Eye (tissue), 1 donor: ENCODE results near the gene BMI1.

Experiments used
- DNase-seq: peaks from one replicate; pipeline ENCODE4 v3.0.0-alpha.2; 2015

BMI1 gene

DNA sequence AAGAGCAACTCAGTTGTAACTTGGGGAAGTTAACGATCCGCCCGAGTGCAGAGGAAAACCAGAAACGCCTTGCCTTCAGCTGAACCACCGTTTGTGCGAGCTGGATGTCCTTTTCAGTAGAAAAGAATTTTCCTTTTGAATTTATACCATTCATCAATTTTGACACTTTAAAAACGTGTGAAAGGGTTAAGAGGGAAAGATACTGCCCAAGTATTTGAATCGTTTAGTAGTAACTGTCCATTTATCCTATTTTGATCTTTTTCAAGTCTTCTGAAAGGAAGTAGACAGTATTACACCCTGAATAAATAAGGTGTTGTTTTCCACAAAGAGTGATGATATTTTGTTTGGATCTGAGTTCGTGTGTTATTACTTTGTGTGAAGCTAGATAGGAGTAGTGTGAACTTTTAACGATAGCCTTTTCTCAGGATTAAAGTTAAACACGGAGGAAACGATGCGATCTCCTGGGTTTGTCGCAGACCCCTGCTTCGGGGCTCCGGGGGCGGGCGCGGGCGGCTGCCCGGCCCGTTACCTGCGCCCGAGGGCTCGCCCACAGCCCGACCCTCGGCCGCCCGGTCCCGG, 830 bp upstream of the BMI1 start:
- DNase-seq, result peak; percentile 78

DNA sequence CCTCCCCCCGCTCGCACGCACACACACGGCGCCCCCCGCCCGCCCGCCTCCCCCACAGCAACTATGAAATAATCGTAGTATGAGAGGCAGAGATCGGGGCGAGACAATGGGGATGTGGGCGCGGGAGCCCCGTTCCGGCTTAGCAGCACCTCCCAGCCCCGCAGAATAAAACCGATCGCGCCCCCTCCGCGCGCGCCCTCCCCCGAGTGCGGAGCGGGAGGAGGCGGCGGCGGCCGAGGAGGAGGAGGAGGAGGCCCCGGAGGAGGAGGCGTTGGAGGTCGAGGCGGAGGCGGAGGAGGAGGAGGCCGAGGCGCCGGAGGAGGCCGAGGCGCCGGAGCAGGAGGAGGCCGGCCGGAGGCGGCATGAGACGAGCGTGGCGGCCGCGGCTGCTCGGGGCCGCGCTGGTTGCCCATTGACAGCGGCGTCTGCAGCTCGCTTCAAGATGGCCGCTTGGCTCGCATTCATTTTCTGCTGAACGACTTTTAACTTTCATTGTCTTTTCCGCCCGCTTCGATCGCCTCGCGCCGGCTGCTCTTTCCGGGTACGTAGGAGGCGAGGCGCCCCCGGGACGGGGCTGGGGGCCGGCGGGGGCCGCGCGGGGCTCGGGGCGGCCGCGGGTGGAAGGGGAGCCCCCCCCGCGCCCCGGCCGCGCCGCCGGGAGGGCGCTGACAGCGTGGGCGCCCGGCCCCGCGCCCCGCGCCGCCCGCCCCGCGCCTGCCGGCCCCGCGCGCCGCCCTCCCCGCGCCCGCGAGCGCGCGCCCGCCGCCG, 441 bp downstream of the BMI1 start:
- peak; percentile 92 for DNase-seq

DNA sequence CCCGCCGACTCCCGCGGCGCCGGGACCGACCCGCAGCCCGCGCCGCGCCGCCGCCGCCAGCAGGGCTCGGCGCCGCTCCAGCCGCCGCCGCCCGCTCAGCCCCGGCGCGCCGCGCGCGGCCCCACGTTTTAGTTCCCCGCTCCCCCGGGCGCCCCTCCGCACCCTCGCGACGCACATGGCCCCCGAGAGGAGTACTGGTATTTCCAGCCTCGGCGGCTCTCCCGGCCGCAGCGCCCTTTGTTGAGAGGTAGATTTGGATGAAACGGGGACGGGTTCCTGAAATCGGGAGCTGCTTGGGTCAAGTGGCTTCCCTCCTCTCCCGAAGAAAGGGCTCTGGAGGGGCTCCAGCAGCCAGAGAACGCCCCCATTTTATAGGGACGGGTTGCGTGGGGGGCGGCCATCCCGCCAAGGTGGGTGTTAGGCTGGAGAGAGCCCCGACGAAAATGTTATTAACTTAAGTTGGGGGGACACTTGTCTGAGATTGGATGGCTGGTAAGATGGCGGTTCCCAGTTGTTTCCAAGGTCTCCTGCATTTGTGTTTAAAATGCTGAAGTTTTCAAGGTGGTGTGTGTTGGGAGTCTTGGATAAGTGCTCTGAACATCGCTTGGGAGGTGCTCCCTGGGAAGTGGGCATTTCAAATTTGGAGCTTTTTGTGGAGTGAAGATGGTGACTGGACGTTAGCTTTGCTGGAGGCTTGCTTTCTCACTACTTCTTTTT, 1.2 kb downstream of the BMI1 start:
- DNase-seq, result peak; percentile 78

DNA sequence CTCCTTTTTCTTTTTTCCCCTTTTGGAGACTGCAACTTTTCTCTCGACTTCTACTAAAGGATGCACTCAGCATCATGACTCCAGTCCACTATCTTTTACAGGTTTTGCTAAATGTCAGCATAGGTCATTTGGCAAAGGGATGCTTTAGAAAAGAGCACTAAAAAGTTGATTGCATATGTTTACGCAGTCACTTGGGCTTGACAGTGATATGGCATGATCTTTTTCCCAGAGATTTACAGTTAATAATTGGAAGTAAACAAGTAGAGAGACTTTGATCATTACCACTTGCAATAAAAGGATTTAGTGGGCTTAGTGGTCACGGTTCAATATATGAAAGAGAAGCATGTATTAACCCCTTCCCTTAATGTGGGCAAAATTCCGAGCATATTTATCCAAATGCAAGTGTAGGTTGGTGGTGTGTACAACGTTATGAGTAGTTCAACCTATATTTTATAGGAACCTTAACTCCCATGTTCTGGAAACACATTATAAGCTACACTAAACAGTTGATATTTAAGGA, 1.8 kb downstream of the BMI1 start:
- DNase-seq, result no peak

DNA sequence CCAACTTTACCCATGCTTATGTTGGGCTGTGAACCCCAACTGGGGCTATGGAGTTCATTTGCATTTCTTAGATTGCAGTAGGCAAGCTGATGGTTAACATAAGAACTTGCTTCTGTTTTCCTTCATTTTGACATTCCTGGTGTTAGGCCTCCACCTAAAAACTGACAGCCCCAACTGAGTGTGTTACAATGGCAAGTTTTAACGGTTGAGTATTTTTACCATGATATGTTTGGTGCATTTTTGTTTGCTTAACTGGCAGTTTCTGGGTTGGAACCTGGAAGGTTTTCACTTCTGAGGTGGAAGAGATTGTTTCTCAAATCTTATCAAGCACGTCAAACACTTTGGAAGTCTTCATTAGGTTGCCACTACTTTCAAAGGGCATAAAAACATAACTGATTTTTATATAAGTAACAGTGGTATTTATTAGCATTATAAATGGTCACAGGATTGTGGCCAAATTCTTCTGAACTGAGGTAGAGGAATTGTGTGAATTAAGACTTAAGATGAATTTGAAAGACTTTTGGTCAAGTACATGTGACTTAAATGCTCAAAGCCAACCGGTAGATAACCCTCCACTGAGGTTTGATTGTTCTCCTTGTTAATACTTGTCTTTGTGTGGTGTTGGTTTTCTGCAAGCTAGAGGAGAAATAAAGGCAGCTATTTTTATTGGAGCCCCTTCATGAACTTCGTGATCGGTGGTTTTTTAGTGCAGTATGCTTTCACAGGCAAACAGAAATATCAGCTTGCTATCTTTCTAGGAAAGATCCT, 2.8 kb downstream of the BMI1 start:
- DNase-seq, result peak; percentile 26

DNA sequence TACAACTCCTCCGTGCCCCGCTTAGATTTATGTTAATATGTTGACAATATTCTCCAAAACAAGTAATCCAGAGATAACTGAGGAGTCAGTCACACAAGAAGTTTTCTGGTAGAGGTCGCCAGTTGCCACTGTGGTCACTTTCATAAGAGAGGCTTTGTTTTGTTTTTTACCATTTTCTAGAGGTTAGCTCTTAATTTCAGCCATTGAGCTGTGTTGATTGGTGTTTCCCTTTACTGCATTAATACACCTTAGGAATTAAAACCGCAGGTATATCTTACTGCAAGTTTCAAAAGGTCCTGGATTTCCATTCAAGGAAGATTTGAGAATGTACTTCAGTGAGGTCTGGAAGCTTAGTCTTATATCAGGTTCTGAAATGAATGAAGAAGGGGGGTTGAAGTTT, 3.5 kb downstream of the BMI1 start:
- peak; percentile 42 for DNase-seq

DNA sequence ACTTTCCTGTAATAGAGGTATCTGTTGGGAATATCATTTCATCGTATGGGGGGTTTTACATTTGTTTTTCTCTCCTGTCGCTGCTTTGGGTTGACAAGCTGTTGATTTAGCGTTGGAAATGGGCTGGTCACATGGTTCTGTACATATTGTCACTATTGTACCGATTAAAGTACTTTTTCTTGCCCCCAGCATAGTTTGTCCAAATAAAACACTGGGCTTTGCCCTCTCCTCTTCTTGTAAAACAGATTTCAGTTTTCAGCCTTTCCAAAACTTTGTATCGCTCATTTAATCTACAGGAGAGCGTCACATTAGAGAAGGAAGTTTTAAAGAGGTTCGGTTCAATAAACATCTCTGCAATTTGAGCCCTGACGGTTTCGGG, 4.0 kb downstream of the BMI1 start:
- no peak for DNase-seq

DNA sequence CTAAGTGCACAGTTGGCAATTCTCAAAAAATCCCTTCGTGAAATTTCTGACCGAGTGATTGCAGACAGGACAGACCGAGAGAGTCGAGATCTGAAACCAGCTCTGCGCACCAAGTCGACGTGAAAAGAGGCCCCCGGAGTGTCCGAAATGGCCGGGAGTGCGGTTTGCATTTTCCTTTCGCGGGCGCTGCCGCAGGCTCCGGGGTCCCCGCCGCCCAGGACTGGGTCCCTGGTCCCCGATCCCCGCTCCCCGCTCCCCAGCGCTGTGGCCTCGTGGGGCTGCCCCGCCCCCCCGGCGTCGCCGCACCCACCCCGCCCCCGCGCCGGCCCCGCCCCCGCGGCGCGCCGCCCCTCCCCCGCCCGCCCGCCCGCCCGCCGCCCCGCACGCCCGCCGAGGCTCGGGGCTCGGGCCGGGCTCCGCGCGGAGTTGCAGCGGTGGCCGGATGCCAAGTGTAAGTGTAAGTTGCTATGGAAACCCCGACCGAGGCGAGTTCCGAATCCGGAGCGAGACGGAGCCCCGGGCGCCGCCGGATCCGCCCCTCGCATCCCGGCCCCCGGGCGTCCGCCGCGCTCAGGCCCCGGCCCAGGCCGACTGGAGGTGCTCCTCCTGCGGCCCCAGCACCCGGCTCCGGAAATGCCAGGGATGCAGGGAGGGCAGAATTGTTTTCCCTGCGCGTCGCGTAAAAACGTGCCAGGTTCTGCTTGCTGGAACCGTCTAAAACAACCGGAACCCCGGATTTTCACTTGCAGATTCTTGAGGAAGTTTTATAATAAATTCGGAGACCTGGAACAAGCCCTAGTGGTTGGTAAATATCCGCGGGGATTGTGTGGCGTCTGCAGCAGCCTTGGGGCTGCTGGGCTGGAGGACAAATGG, 4.6 kb downstream of the BMI1 start:
- peak; percentile 87 for DNase-seq

DNA sequence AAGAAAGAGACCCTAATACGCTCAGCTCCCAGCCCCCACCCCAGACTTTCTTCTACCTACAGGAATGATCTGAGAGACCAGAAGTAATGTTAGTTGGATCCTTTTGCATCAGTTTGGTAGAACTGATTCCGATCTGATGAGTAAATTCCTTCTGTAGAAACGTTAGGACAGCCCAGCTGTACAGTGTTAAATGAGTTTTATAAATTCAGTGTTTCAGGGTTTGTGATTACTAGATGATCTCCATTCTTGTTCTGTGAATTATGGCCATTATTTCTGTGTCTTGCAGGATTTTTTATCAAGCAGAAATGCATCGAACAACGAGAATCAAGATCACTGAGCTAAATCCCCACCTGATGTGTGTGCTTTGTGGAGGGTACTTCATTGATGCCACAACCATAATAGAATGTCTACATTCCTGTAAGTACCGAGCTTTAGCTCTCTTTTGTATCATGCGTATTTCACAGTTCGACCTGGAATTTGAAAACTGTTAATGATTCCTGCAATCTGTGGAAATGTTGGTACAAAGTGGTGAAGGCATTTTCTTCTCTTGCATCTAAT, 5.3 kb downstream of the BMI1 start:
- DNase-seq, result no peak

DNA sequence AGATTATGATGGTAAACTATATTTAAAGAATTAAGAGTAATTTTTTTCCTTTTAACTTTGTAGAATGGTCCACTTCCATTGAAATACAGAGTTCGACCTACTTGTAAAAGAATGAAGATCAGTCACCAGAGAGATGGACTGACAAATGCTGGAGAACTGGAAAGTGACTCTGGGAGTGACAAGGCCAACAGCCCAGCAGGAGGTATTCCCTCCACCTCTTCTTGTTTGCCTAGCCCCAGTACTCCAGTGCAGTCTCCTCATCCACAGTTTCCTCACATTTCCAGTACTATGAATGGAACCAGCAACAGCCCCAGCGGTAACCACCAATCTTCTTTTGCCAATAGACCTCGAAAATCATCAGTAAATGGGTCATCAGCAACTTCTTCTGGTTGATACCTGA, 8.3 kb downstream of the BMI1 start:
- DNase-seq, result no peak

DNA sequence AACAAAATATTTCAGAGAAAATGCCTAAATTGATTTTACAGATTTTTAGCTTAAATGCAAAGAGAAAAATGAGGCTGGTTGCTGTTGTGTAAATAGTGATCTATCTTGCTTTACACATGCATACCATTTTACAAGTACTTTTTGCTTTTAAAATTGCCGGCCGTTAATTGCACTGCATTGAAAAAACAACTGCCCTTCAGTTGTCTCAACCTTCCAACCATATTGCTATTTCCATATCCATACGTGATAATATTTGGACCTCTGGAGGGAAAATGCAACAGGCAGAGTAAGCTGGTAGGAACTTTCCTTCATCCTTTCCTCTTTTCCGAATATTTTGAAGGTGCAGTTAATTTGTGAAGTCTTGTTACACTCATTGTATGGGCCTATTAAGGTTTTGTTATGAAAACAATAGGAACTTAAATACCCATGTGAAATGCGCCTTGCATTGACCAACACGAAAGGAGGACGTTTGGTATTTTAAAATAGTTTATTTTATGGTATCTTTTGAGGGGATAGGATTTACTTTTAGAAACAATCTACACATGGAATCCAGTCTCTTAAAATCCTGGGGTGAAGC, 11.3 kb downstream of the BMI1 start:
- peak; percentile 28 for DNase-seq

DNA sequence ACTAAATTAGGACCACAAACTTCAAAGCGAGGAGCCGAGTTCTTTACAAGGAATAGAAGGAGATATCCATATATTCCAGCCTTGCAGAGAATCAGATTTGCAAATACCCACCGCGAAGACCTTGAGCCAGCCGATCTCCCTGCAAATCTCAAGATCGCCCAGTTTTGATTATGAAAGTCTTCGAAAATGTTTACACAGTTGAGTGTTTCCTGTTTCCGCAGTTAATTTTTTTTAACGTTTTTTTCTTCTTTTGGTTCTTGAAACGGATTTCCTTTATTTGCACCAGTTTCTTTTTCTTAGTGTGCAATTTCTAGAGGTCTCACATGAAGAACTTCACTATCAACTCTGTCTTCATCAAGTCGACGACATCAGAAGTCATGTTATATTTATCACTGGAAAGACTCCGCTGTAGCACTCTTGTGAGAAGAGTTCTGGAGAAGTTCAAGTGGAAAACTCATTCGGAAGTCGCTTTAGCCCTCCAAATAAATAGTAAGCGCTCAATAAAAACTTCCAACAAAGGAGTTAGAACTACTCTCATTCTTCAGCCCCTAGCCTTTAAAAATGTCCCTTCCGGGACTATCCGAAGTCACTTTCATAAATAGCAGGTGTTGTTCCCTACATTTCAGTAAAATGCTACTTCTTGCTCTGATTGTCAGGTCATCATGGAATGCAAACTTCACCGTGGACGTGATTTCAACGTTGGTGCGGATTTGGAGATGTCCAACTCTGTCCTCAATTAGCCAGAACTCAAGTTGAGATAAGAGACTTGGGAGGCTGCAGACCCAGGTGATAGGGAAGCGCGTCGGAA, 12.5 kb downstream of the BMI1 start:
- peak; percentile 66 for DNase-seq

DNA sequence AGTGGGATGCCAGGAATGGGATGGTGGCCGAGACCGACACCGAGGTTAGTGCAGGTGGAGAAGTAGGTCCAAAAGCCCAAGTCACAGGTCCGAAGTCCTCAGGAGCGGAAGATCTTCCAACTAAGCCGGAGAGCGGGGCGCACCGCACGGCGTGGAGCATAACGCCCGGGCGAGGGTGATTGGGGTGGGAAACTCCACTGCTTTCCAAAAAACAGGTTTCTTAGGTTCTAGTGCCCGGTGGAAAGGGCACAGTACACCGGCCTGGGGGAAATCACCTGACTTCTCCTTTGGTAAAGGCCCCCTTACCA, 13.0 kb downstream of the BMI1 start:
- DNase-seq, result no peak

DNA sequence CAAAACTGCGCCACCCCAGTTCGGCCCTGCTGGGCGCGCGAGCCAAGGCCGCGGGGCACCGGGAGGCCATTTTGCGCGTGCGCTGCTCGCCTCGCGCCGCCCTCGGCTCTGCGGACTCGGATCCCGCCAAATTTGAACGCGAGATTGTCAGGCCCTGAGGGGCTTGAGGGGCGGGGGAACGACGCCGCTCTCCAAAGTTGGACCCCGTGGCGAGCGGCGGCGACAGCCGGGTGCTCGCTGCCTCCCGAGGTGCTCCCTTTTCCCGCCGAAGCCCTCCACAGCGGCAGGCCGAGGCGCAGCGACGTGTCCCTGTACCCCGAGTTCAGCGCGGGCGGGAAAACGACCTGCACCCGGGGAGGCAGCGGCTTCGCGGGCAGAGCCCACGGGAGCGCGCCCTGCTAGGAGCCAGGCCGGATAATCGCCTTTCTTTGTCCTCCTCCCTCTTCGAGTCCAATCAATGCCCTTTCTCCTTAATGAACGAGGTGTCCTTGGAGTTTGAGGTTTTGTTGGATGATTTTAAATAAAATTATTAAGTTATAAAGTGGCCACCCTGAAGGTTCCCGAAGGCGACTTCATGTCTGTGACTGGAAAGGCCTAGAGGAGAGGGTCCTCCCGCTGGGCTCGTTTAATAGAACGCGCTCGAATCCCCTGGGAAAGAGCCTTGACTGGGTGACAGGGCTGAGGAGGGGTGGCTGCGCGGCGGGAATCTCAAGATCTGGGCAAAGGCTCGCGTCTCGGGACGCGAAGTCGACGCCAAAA, 13.7 kb downstream of the BMI1 start:
- DNase-seq, result peak; percentile 88

DNA sequence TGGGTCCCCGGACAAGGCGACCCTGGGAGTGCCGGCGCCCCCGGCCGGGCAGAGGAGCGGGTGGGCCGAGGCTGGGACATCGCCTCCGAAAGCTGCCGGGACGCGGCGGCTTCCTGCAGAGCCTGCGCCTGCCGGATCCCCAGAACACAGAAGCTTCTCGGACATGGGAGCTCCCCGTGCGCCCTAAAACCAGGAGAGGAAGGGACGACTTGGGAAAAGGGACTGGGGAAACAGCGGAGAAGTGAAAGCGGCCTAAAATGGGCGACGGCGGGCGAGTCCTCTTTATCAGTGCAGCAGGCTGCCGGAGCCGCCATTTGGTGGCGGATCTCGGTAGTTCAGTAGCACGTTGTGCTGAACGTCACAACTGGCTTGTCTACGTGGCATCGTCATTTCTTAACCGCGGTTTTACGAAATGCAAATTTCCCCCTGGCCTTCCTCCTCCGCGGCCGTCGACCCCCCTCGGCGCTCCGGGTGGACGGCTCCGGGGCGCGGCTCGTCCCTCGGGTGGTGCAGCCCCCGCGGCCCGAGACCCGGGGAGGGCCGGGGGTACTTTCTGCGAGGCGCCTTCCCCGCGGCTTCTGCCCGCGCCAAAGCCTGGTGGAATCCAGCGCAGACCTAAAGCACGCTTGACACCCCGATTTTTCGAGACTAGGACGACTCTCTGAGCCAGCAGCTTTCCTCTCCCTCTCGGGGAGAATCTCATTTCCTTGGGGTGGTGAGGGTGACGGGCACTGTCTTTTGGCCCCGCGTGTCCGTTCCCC, 14.5 kb downstream of the BMI1 start:
- DNase-seq, result peak; percentile 86

DNA sequence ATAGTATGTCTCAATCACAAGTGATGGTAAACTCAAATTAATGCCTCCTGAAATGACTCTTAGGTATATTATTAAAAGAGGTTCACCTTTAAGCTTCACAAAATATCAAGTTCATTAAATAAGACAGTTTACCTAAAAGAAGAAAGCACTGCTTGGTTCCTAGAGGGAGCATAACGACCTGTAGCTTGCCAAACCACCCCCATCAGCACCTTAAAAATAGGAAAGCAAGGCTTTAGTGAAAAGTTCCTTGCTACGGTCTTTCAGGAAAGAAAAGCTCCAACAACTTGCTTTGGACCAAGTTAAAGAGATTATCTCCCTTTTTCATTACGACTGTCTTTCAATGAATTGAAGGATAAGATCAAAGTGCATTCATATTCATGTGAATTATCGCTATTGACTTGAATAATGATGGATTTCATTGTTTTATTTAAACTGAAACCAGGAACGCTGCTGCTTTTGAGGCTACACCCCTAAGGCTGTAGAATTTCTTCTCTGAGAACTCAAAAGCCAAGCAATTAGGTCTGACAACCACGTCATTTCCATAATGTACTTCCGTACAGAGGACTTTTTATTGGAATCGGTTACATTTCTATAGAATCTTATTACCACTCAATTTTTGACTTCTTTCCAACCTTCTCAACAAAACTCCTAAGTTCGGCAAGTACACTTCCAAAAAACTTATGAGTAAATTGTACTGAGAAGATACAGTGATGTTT, 17.4 kb downstream of the BMI1 start:
- DNase-seq, result peak; percentile 60

DNA sequence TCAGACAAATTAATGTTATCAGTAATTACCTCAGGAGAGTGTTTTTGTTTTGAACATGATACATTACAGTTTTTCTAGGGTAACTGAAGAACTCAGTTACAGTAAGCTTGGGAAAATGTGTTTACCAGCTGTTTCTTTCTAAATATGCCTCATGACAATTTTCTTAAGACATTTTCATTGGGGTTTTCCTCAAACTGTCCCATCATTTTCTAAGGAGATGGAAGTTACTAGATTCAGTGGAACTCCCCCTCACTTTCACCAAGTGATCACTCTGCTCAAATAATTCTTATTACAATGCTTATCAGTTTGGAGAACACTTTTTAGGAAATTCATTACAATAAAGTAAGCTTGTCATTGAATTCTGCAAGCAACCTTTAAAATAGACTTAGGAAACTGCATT, 18.0 kb downstream of the BMI1 start:
- no peak for DNase-seq

DNA sequence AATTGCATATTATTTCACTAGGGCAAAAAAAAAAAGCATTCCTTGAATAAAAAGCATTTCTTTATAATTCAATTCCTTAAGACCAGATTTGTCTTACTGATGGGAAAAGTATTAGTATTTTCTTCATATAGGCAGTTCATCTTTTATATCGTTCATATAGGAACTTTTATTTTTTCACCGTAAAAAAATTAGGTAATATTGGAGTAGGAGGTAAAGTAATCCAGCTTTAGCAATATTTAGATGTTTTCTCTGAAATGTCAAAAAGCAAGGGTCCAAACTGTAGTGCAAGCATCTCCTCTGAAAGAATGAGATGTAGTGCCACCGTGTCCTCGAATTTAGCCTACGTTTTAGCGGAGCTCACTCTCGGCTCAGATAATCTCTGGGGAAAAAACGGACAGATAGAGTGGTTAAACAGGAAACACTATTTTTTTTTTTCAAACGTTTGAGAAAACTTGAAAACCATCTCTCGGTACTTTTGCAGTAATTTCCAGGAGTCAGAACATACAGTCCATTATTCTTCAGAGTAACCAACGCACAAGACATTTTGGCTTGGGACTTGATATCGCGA, 18.9 kb downstream of the BMI1 start:
- no peak for DNase-seq
